Osteoblast (primary cell): ENCODE data around the gene COL10A1. TPM values are rescaled to one million over a fixed set of nuclear protein-coding genes. Genes with fewer than 3 reads are reported as not detected.

ENCODE experiments used
- DNase-seq: peaks from one replicate; pipeline ENCODE4 v3.0.0; 2011; ENCODE audit warnings: low spot score, mixed read lengths; ENCODE audit not compliant: insufficient read length; ENCODE audit errors: missing footprints
- H2AFZ ChIP-seq: 2 replicates; pipeline ENCODE4 v1.6.0; 2011; ENCODE audit warnings: mild to moderate bottlenecking, low read length
- H3K27ac ChIP-seq: 2 replicates; pipeline ENCODE4 v1.5.1; 2011; ENCODE audit warnings: mild to moderate bottlenecking, low read depth, low read length, moderate library complexity
- H3K27me3 ChIP-seq: 2 replicates; pipeline ENCODE4 v1.6.0; 2012; ENCODE audit warnings: mild to moderate bottlenecking, control low read depth, inconsistent platforms, low read length, moderate library complexity; ENCODE audit not compliant: insufficient read depth
- H3K36me3 ChIP-seq: 2 replicates; pipeline ENCODE4 v1.5.1; 2011; ENCODE audit warnings: mild to moderate bottlenecking, low read length, control low read depth, moderate library complexity; ENCODE audit not compliant: insufficient read depth
- H3K4me1 ChIP-seq: 2 replicates; pipeline ENCODE4 v1.5.1; 2011; ENCODE audit warnings: mild to moderate bottlenecking, low read length, control low read depth, moderate library complexity; ENCODE audit not compliant: insufficient read depth
- H3K4me2 ChIP-seq: 2 replicates; pipeline ENCODE4 v1.6.0; 2011; ENCODE audit warnings: mild to moderate bottlenecking, low read length; ENCODE audit not compliant: insufficient read depth
- H3K4me3 ChIP-seq: fragments of 200-600 bp; sonication (generic); 3 replicates; pipeline ENCODE4 v1.5.1; 2012; ENCODE audit warnings: mild to moderate bottlenecking, low read length, inconsistent platforms; ENCODE audit not compliant: insufficient read depth
- H3K79me2 ChIP-seq: 2 replicates; pipeline ENCODE4 v1.6.0; 2012; ENCODE audit warnings: mild to moderate bottlenecking, low read length, control low read depth, inconsistent platforms; ENCODE audit not compliant: insufficient read depth
- H3K9me3 ChIP-seq: 2 replicates; pipeline ENCODE4 v1.5.1; 2011; ENCODE audit warnings: low read depth, low read length, control low read depth
- H4K20me1 ChIP-seq: 2 replicates; pipeline ENCODE4 v1.6.0; 2012; ENCODE audit warnings: mild to moderate bottlenecking, low read length, control low read depth; ENCODE audit not compliant: insufficient read depth
- CTCF ChIP-seq: IDR thresholded peaks from 2 replicates; pipeline ENCODE4 v1.5.1; 2011; ENCODE audit warnings: mild to moderate bottlenecking, low read depth, low read length, moderate library complexity; ENCODE audit errors: extremely low read depth
- total RNA-seq: library from RNA; depleted of rRNA; stranded (reverse); fragments of >200 nt; gene quantifications from 2 replicates; pipeline ENCODE4 v1.2.3, GENCODE V29; 2012

Gene COL10A1
- total RNA-seq, 1 donor: 36.2 TPM

GRCh38 chr6:116074732-116075390 lies 51.1 kb downstream of the COL10A1 start:
- TF ChIP-seq CTCF: no peak
- Histone ChIP-seq H3K79me2 (no peaks in the 10 kb centered on the region), H3K36me3 (no peaks in the 10 kb centered on the region), H2AFZ (no peak overlapping the region), H3K9me3 (no peaks in the 10 kb centered on the region), H3K4me3 (no peak overlapping the region), H3K27me3 (no peaks in the 10 kb centered on the region), H4K20me1 (no peaks in the 10 kb centered on the region), H3K4me1 (no peaks in the 10 kb centered on the region), H3K27ac (no peak overlapping the region), H3K4me2 (no peak overlapping the region)
- no peak for DNase-seq

- H3K4me3 ChIP-seq: no peak overlapping the region
- H2AFZ ChIP-seq: no peak overlapping the region
- no peaks in the 10 kb centered on the region for H3K9me3 ChIP-seq
- no peaks in the 10 kb centered on the region for H3K36me3 ChIP-seq
- no peaks in the 10 kb centered on the region for H3K27me3 ChIP-seq
- no peak for DNase-seq
- no peak overlapping the region for H3K27ac ChIP-seq
- H3K79me2 ChIP-seq: no peaks in the 10 kb centered on the region
- no peaks in the 10 kb centered on the region for H4K20me1 ChIP-seq
- H3K4me2 ChIP-seq: no peak overlapping the region
- TF ChIP-seq CTCF: no peak
- H3K4me1 ChIP-seq: no peaks in the 10 kb centered on the region
These were observed 52.0 kb downstream of the COL10A1 start for GRCh38 chr6:116073765-116074440.

GRCh38 chr6:116072368-116072767 lies 53.6 kb downstream of the COL10A1 start:
- DNase-seq: no peak
- no peak for TF ChIP-seq CTCF
- H3K4me3 ChIP-seq: no peak overlapping the region
- H2AFZ ChIP-seq: no peak overlapping the region
- no peaks in the 10 kb centered on the region for H4K20me1 ChIP-seq
- H3K4me2 ChIP-seq: no peak overlapping the region
- no peaks in the 10 kb centered on the region for H3K36me3 ChIP-seq
- no peak overlapping the region for H3K27ac ChIP-seq
- no peaks in the 10 kb centered on the region for H3K9me3 ChIP-seq
- no peaks in the 10 kb centered on the region for H3K4me1 ChIP-seq
- H3K79me2 ChIP-seq: no peaks in the 10 kb centered on the region
- H3K27me3 ChIP-seq: no peaks in the 10 kb centered on the region

- H4K20me1 ChIP-seq: no peaks in the 10 kb centered on the region
- no peaks in the 10 kb centered on the region for H3K27me3 ChIP-seq
- H3K4me3 ChIP-seq: no peak overlapping the region
- no peaks in the 10 kb centered on the region for H3K9me3 ChIP-seq
- no peak overlapping the region for H3K27ac ChIP-seq
- H3K4me1 ChIP-seq: no peaks in the 10 kb centered on the region
- no peak for DNase-seq
- no peak for TF ChIP-seq CTCF
- H3K79me2 ChIP-seq: no peaks in the 10 kb centered on the region
- no peak overlapping the region for H2AFZ ChIP-seq
- H3K36me3 ChIP-seq: no peaks in the 10 kb centered on the region
- H3K4me2 ChIP-seq: no peak overlapping the region
These were observed 55.1 kb downstream of the COL10A1 start for GRCh38 chr6:116070616-116071389.
